Testis (tissue), 3 donors: ENCODE data around the gene PHRF1. TPM values are rescaled to one million over a fixed set of nuclear protein-coding genes. Genes with fewer than 3 reads are reported as not detected.

Experiments
- DNase-seq: peaks from one replicate; pipeline ENCODE4 v3.0.0-alpha.2; 2019
- H3K27ac ChIP-seq, 2 donors: fragments of 200-600 bp; sonication (generic); one replicate each; pipeline ENCODE4 v1.5.1; 2019
- H3K27me3 ChIP-seq: fragments of 200-600 bp; sonication (generic); one replicate; pipeline ENCODE4 v1.5.1; 2019
- H3K36me3 ChIP-seq: fragments of 200-600 bp; sonication (generic); one replicate; pipeline ENCODE4 v1.5.1; 2017; ENCODE audit warnings: low read depth; ENCODE audit errors: missing control alignments
- H3K4me1 ChIP-seq: fragments of 200-600 bp; sonication (generic); one replicate; pipeline ENCODE4 v1.5.1; 2019
- H3K4me3 ChIP-seq, 2 donors: fragments of 200-600 bp; sonication (generic); one replicate each; pipeline ENCODE4 v1.5.1; 2017 to 2019
- H3K9me3 ChIP-seq: fragments of 200-600 bp; sonication (generic); one replicate; pipeline ENCODE4 v1.5.1; 2017
- CTCF ChIP-seq, 3 experiments: fragments of 450-650 bp in 2 of 3; fragments of 200-600 bp in 1 of 3; sonication (generic) in 1 of 3; IDR thresholded peaks; one replicate each; pipeline ENCODE4 v1.5.1; 2016 to 2019; ENCODE audit warnings: antibody characterized with exemption in 3 of 3, mild to moderate bottlenecking in 2 of 3, moderate library complexity in 1 of 3
- POLR2A ChIP-seq: fragments of 450-650 bp; IDR thresholded peaks from one replicate; pipeline ENCODE4 v1.6.1; 2017; ENCODE audit warnings: antibody characterized with exemption, mild to moderate bottlenecking, moderate library complexity
- WGBS, 2 donors: methylation state at CpG; one replicate each; pipeline ENCODE4 v1.1.5; 2018; 5-methylcytosine and 5-hydroxymethylcytosine counted together
- intact Hi-C: fragments of 100-400 bp; cut with DNase I; formaldehyde crosslinking; loops from one replicate; pipeline ENCODE4 v1.15.1; 2023; ENCODE audit warnings: low total_unique reads
- polyA plus RNA-seq: library from polyadenylated mRNA; stranded (reverse); fragments of 350-450 nt; fragmentation: Illumina TruSeq; extraction: RNeasy Lipid Tissue Mini Kit (QIAGEN cat#74804); gene quantifications from one replicate; pipeline ENCODE4 v1.2.3, GENCODE V29; 2014; ENCODE audit warnings: low read depth, low replicate concordance; ENCODE audit not compliant: insufficient read depth
- total RNA-seq, 2 donors: library from RNA; depleted of rRNA; stranded (reverse); fragments of >200 nt; gene quantifications; one replicate each; pipeline ENCODE4 v1.2.3, GENCODE V29; 2016

Gene PHRF1
- total and polyA plus RNA-seq, 3 donors from 2014 or later, result 30.2 to 74.4 (median 62.9) TPM

- intact Hi-C loops, result no loop called here
- Histone ChIP-seq H3K4me1 (peaks cover under 1% of the 10 kb centered on the region), H3K9me3 (no peaks in the 10 kb centered on the region), H3K27me3 (no peaks in the 10 kb centered on the region), H3K27ac (no peak overlapping the region), H3K36me3 (no peaks in the 10 kb centered on the region), H3K4me3 (no peak overlapping the region)
- TF ChIP-seq POLR2A (no peak), CTCF (IDR thresholded peaks at IDR 0.05) (no peak)
- WGBS, 2 donors, result 95 to 97% methylated on average over 13 of the region's 13 CpGs
- DNase-seq, result no peak
Observed at GRCh38 chr11:620201-620600, 43.9 kb downstream of the PHRF1 start.

GRCh38 chr11:620935-621814, 44.9 kb downstream of the PHRF1 start:
- no peak for TF ChIP-seq CTCF (IDR thresholded peaks at IDR 0.05)
- no peak for TF ChIP-seq POLR2A
- H3K4me1 ChIP-seq, result no peaks in the 10 kb centered on the region
- no peak overlapping the region for H3K4me3 ChIP-seq
- H3K27ac ChIP-seq, result no peak overlapping the region
- WGBS, 2 donors, result 81 to 90% methylated on average over 17 to 42 of the region's 45 CpGs
- intact Hi-C loops, result no loop called here
- DNase-seq, result no peak
- no peaks in the 10 kb centered on the region for H3K9me3 ChIP-seq
- no peaks in the 10 kb centered on the region for H3K36me3 ChIP-seq
- H3K27me3 ChIP-seq, result no peaks in the 10 kb centered on the region

- intact Hi-C loops, result no loop called here
- no peaks in the 10 kb centered on the region for H3K4me1 ChIP-seq
- no peak for TF ChIP-seq POLR2A
- TF ChIP-seq CTCF (IDR thresholded peaks at IDR 0.05), result no peak
- no peak for DNase-seq
- no peak overlapping the region for H3K4me3 ChIP-seq
- WGBS, 2 donors, result 88 to 92% methylated on average over 27 of the region's 27 CpGs
- H3K27me3 ChIP-seq, result no peaks in the 10 kb centered on the region
- H3K27ac ChIP-seq, result no peak overlapping the region
- H3K9me3 ChIP-seq, result no peaks in the 10 kb centered on the region
- no peaks in the 10 kb centered on the region for H3K36me3 ChIP-seq
Observed at GRCh38 chr11:621838-622237, 45.6 kb downstream of the PHRF1 start.

GRCh38 chr11:623349-623869, 47.1 kb downstream of the PHRF1 start:
- WGBS, 2 donors, result 86 to 90% methylated on average over 14 to 15 of the region's 15 CpGs
- intact Hi-C loops, result no loop called here
- H3K4me3 ChIP-seq, result no peak overlapping the region
- DNase-seq, result no peak
- no peaks in the 10 kb centered on the region for H3K27me3 ChIP-seq
- H3K27ac ChIP-seq, result no peak overlapping the region
- no peak for TF ChIP-seq POLR2A
- no peak for TF ChIP-seq CTCF (IDR thresholded peaks at IDR 0.05)
- no peaks in the 10 kb centered on the region for H3K36me3 ChIP-seq
- no peaks in the 10 kb centered on the region for H3K4me1 ChIP-seq
- no peaks in the 10 kb centered on the region for H3K9me3 ChIP-seq
